ENCODE data around the gene C5orf24.

DNA sequence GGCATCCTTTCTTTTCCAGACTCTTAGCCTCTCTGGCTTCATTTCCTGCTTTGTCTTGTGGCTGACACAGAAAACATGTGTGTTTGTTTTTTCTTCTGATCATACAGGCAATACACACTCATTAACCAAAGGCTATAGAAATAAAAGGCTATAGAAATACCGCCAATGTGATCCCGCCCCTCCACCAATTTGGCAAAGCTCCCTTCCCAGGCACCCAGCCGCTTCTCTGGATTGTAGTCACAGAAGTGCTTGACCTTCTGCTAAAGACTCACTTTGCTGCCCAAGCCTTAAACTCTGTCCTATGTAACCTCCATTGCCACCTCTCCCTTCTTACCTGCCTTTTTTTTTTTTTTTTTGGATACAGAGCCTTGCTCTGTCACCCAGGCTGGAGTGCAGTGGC is 33.7 kb downstream of the C5orf24 start:
- TF ChIP-seq POLR2AphosphoS5 (IDR thresholded peaks at IDR 0.05; ENCODE audit: borderline replicate concordance, low read depth, low read length) (no peak), EZH2 (IDR thresholded peaks at IDR 0.05) (no peak)

Measured in SK-N-MC (cell line).